Body of pancreas (tissue), 4 donors: Measurements from ENCODE around the gene ABCB8.

ENCODE experiments used
- CTCF ChIP-seq, 7 experiments: fragments of 450-650 bp in 4 of 7; fragments of 200-600 bp in 3 of 7; sonication (generic) in 3 of 7; IDR thresholded peaks; one replicate each; pipeline ENCODE4 v1.5.1; 2016 to 2019; ENCODE audit warnings: antibody characterized with exemption in 7 of 7
- POLR2A ChIP-seq, 3 donors: fragments of 450-650 bp; IDR thresholded peaks; one replicate each; pipeline ENCODE4 v1.6.1; 2016; ENCODE audit warnings: antibody characterized with exemption in 3 of 3, mild to moderate bottlenecking in 2 of 3

GRCh38 chr7:151075662-151075971 is 47.4 kb downstream of the ABCB8 start:
- TF ChIP-seq CTCF (IDR thresholded peaks at IDR 0.05): no peak
- no peak for TF ChIP-seq POLR2A (IDR thresholded peaks at IDR 0.05)
